ENCODE results near the gene WHRN. TPM values are rescaled to one million over a fixed set of nuclear protein-coding genes. Genes with fewer than 3 reads are reported as not detected.

WHRN gene
- total and polyA plus RNA-seq, 2 experiments from 2014 or later: 8.3 to 8.9 TPM

- no peak for TF ChIP-seq CTCF (conservative IDR thresholded peaks at IDR 0.05; ENCODE audit: low read depth in 2 of 2)
- TF ChIP-seq ZNF331 (CRISPR knock-in tag; IDR thresholded peaks at IDR 0.05; ENCODE audit: low read depth): no peak
- TF ChIP-seq EZH2phosphoT487 (IDR thresholded peaks at IDR 0.05; ENCODE audit: unreplicated experiment): no peak
- no peak for TF ChIP-seq NANOG (IDR thresholded peaks at IDR 0.05; ENCODE audit: borderline replicate concordance)
- TF ChIP-seq JUNB (IDR thresholded peaks at IDR 0.05; ENCODE audit: unreplicated experiment): no peak
- no peak for TF ChIP-seq STAT1 (IDR thresholded peaks at IDR 0.05; ENCODE audit: unreplicated experiment)
- TF ChIP-seq CREB1 (CRISPR knock-in tag; IDR thresholded peaks at IDR 0.05; ENCODE audit: low read depth): no peak
Observed at GRCh38 chr9:114375386-114376175, 129.7 kb downstream of the WHRN start (continued).

GRCh38 chr9:114374936-114375335 is 130.3 kb downstream of the WHRN start:
- no peaks in the 10 kb centered on the region for H3K9me3 Mint-ChIP-seq
- no peaks in the 10 kb centered on the region for H3K27me3 ChIP-seq (ENCODE audit: insufficient read depth)
- no peak overlapping the region for H3K4me3 Mint-ChIP-seq
- H3K4me3 ChIP-seq: no peak overlapping the region
- peaks cover 8% of the 10 kb centered on the region for H3K27me3 Mint-ChIP-seq (ENCODE audit: insufficient read depth, low read depth, poor library complexity)
- H2AFZ ChIP-seq: no peak overlapping the region
- H3K27ac ChIP-seq (ENCODE audit: low read depth): no peak overlapping the region; the same call in 1 of the 2 replicates
- H3F3A ChIP-seq (replicated peaks; ENCODE audit: low read depth): peaks cover 5% of the 10 kb centered on the region; the same call in 1 of the 2 replicates
- no peak for DNase-seq (ENCODE audit: low spot score)
- peak overlapping the region; percentile 45; the same call in 1 of the 2 replicates for H3K4me2 ChIP-seq
- TF ChIP-seq ZNF462 (CRISPR knock-in tag; IDR thresholded peaks at IDR 0.05) (no peak), EZH2phosphoT487 (IDR thresholded peaks at IDR 0.05; ENCODE audit: unreplicated experiment) (no peak), POLR2AphosphoS5 (IDR thresholded peaks at IDR 0.05; ENCODE audit: low read depth) (no peak), CTCF (conservative IDR thresholded peaks at IDR 0.05; ENCODE audit: low read depth in 2 of 2) (peak in 1 of 2 experiments; percentile 28; a peak in 1 of 4 replicates)
- peaks cover 48% of the 10 kb centered on the region for H3K4me1 Mint-ChIP-seq
- peaks cover 42% of the 10 kb centered on the region for H3K4me1 ChIP-seq (ENCODE audit: insufficient read depth)
- no peaks in the 10 kb centered on the region for H3K9me2 ChIP-seq (ENCODE audit: insufficient read depth)
- peak overlapping the region; percentile 56; the same call in 1 of the 2 replicates for H3K27ac Mint-ChIP-seq
- H3K79me2 ChIP-seq (replicated peaks; ENCODE audit: insufficient read depth): no peaks in the 10 kb centered on the region
- no peaks in the 10 kb centered on the region for H4K20me1 ChIP-seq (replicated peaks; ENCODE audit: insufficient read depth)
- ATAC-seq: no peak
- H3K36me3 ChIP-seq (ENCODE audit: insufficient read depth): no peaks in the 10 kb centered on the region
- H3K36me3 Mint-ChIP-seq (ENCODE audit: low read depth): peaks cover 56% of the 10 kb centered on the region

All from GM23338 (cell line).